Measurements from ENCODE around the gene RAB27A.

- TF ChIP-seq ZNF512 (CRISPR knock-in tag; IDR thresholded peaks at IDR 0.05; ENCODE audit: borderline replicate concordance) (no peak), MAX (CRISPR knock-in tag; IDR thresholded peaks at IDR 0.05) (no peak), E2F5 (CRISPR knock-in tag; IDR thresholded peaks at IDR 0.05) (no peak), CTCF (IDR thresholded peaks at IDR 0.05) (no peak), SMAD3 (CRISPR knock-in tag; IDR thresholded peaks at IDR 0.05; ENCODE audit: borderline replicate concordance) (no peak), SP1 (CRISPR knock-in tag; conservative IDR thresholded peaks at IDR 0.05) (no peak), SMAD4 (CRISPR knock-in tag; IDR thresholded peaks at IDR 0.05) (no peak), RELA (CRISPR knock-in tag; IDR thresholded peaks at IDR 0.05; ENCODE audit: borderline replicate concordance) (no peak), ATF1 (CRISPR knock-in tag; IDR thresholded peaks at IDR 0.05) (no peak), FOXP1 (CRISPR knock-in tag; IDR thresholded peaks at IDR 0.05; ENCODE audit: borderline replicate concordance) (no peak), ZNF317 (CRISPR knock-in tag; IDR thresholded peaks at IDR 0.05; ENCODE audit: borderline replicate concordance, low read depth) (no peak)
Measured at GRCh38 chr15:55170361-55170760, 119.3 kb downstream of the RAB27A start.
